K562 (cell line): Measurements from ENCODE around the gene ICA1L. TPM values are rescaled to one million over a fixed set of nuclear protein-coding genes. Genes with fewer than 3 reads are reported as not detected.

Source experiments
- ATAC-seq: fragments of 200-7000 bp; cut with Tn5 transposase; 3 replicates; pipeline ENCODE4 v1.9.1; 2020; ENCODE audit warnings: moderate library complexity
- BruUV-seq: library from RNA; stranded (reverse); fragments of 400-500 nt; replicated peaks from 2 replicates; lab custom pipeline; 2021; lab: Mats Ljungman, UMichigan
- CTCF ChIA-PET: fragments of 300-600 bp; formaldehyde crosslinking; extraction: SDS; loops from one replicate; lab custom pipeline; 2021; ENCODE audit warnings: low intra/inter-chr PET ratio; lab: Yijun Ruan, JAX
- POLR2A ChIA-PET: fragments of 300-600, 350-650 bp; sonication (Branson Sonifier 250); formaldehyde crosslinking; extraction: SDS; loops from one replicate; lab custom pipeline; 2021; ENCODE audit warnings: antibody characterized with exemption, inconsistent platforms; lab: Yijun Ruan, JAX
- DNase-seq, 4 experiments: peaks; one replicate each; pipeline versions ENCODE4 v3.0.0 to v3.0.0-alpha.2; 2011 to 2018; ENCODE audit warnings: low spot score in 3 of 4, mixed read lengths in 3 of 4; ENCODE audit errors: extremely low read depth in 1 of 4
- FAIRE-seq: peaks from 2 replicates; lab custom pipeline; 2011; peaks lifted over from hg19 to GRCh38; lab: Jason Lieb, UNC
- H2AFZ ChIP-seq: 2 replicates; pipeline ENCODE4 v1.6.0; 2011; ENCODE audit warnings: low read depth, low read length, control low read depth, inconsistent platforms
- H3K27ac ChIP-seq: fragments of 200-600 bp; 3 replicates; pipeline ENCODE4 v1.8.0; 2011; ENCODE audit warnings: low read depth, mild to moderate bottlenecking, control low read depth, inconsistent platforms, low read length, moderate library complexity, mixed read lengths; ENCODE audit errors: extremely low read depth
- H3K27me3 ChIP-seq, 2 experiments: fragments of 300-600 bp in 1 of 2; 2 replicates in 1 of 2; 3 replicates in 1 of 2; pipeline versions ENCODE4 v1.6.0 to v1.8.0; 2011; ENCODE audit warnings: inconsistent platforms in 2 of 2, low read length in 2 of 2, mild to moderate bottlenecking in 1 of 2, mixed read lengths in 1 of 2, moderate library complexity in 1 of 2; ENCODE audit not compliant: control insufficient read depth in 2 of 2, insufficient read depth in 2 of 2
- H3K36me3 ChIP-seq: fragments of 300-600 bp; 3 replicates; pipeline ENCODE4 v1.8.0; 2011; ENCODE audit warnings: mild to moderate bottlenecking, low read length, inconsistent platforms; ENCODE audit not compliant: control insufficient read depth, insufficient read depth
- H3K4me1 ChIP-seq, 2 experiments: fragments of 200-600 bp in 1 of 2; replicated peaks in 1 of 2; 2 replicates in 1 of 2; 3 replicates in 1 of 2; pipeline versions ENCODE4 v1.5.1 to v1.8.0; 2011; ENCODE audit warnings: inconsistent platforms in 2 of 2, low read length in 2 of 2, mild to moderate bottlenecking in 1 of 2, mixed read lengths in 1 of 2, moderate library complexity in 1 of 2; ENCODE audit not compliant: control insufficient read depth in 2 of 2, insufficient read depth in 2 of 2
- H3K4me2 ChIP-seq: 2 replicates; pipeline ENCODE4 v1.6.1; 2011; ENCODE audit warnings: low read length, control low read depth, inconsistent platforms, mixed read lengths; ENCODE audit not compliant: insufficient read depth
- H3K4me3 ChIP-seq: fragments of 200-600 bp; sonication (generic), shearing (Covaris generic); 2 replicates; pipeline ENCODE4 v1.5.1; 2016; ENCODE audit warnings: control low read depth, inconsistent platforms
- H3K79me2 ChIP-seq: fragments of 200-600 bp; 3 replicates; pipeline ENCODE4 v1.8.0; 2011; ENCODE audit warnings: low read length, inconsistent platforms; ENCODE audit not compliant: control insufficient read depth, insufficient read depth
- H3K9ac ChIP-seq, 2 experiments: 2 replicates each; pipeline versions ENCODE4 v1.6.0 to v1.6.1; 2011; ENCODE audit warnings: low read depth in 2 of 2, low read length in 2 of 2, control low read depth in 1 of 2, inconsistent platforms in 1 of 2, mild to moderate bottlenecking in 1 of 2, mixed read lengths in 1 of 2; ENCODE audit not compliant: insufficient read depth in 1 of 2
- H3K9me1 ChIP-seq: one replicate; pipeline ENCODE4 v1.6.0; 2011; ENCODE audit warnings: inconsistent platforms, mild to moderate bottlenecking, low read length, moderate library complexity; ENCODE audit not compliant: control insufficient read depth, insufficient read depth
- H3K9me3 ChIP-seq: replicated peaks from 2 replicates; pipeline ENCODE4 v1.5.1; 2011; ENCODE audit warnings: low read depth, low read length, inconsistent platforms; ENCODE audit not compliant: control insufficient read depth, insufficient read depth
- H4K20me1 ChIP-seq: replicated peaks from 2 replicates; pipeline ENCODE4 v1.6.1; 2011; ENCODE audit warnings: low read length, inconsistent platforms, mixed read lengths; ENCODE audit not compliant: control insufficient read depth, insufficient read depth
- CAMTA2 ChIP-seq: fragments of 250-450 bp; sonication (Bioruptor Pico); conservative IDR thresholded peaks from 2 replicates; pipeline ENCODE4 v1.5.1; 2022
- CBX5 ChIP-seq: IDR thresholded peaks from 2 replicates; pipeline ENCODE4 v1.6.1; 2014; ENCODE audit warnings: low read depth, borderline replicate concordance
- DPF2 ChIP-seq: fragments of 450-650 bp; IDR thresholded peaks from 2 replicates; pipeline ENCODE4 v1.6.1; 2016
- ELF1 ChIP-seq: fragments of 200-800 bp; sonication (Bioruptor generic); IDR thresholded peaks from 2 replicates; pipeline ENCODE4 v1.6.1; 2016; ENCODE audit warnings: missing genetic modification characterization, missing compliant biosample characterization
- FOXK1 ChIP-seq: sonication (generic); formaldehyde crosslinking; IDR thresholded peaks from 2 replicates; pipeline ENCODE4 v1.8.0; 2022; ENCODE audit warnings: missing genetic modification reagents, mild to moderate bottlenecking, borderline replicate concordance
- FOXK2 ChIP-seq, 2 experiments: fragments of 450-650 bp; IDR thresholded peaks in 1 of 2; conservative IDR thresholded peaks in 1 of 2; 2 replicates each; pipeline ENCODE4 v1.6.1; 2016; ENCODE audit warnings: low read depth in 2 of 2, mild to moderate bottlenecking in 1 of 2
- GATA2 ChIP-seq: sonication (generic); formaldehyde crosslinking; IDR thresholded peaks from 2 replicates; pipeline ENCODE4 v1.4.0; 2020; ENCODE audit warnings: mild to moderate bottlenecking, missing genetic modification reagents
- MAFG ChIP-seq: fragments of 450-650 bp; conservative IDR thresholded peaks from 2 replicates; pipeline ENCODE4 v1.6.1; 2016; ENCODE audit warnings: missing genetic modification characterization, missing compliant biosample characterization
- MCM5 ChIP-seq: fragments of 450-650 bp; IDR thresholded peaks from 2 replicates; pipeline ENCODE4 v1.6.1; 2016; ENCODE audit warnings: low read depth
- NR3C1 ChIP-seq: sonication (generic); formaldehyde crosslinking; IDR thresholded peaks from 2 replicates; pipeline ENCODE4 v1.8.1; 2022; ENCODE audit warnings: missing genetic modification reagents
- SMAD1 ChIP-seq: fragments of 150-350 bp; IDR thresholded peaks from 2 replicates; pipeline ENCODE4 v1.6.1; 2014; ENCODE audit warnings: low read length, low read depth; ENCODE audit not compliant: partially characterized antibody
- TARDBP ChIP-seq: fragments of 450-650 bp; IDR thresholded peaks from 2 replicates; pipeline ENCODE4 v1.6.1; 2016
- whole genome bisulfite sequencing: fragments of 100-300 bp; shearing (Covaris generic); methylation state at CpG from one replicate; pipeline ENCODE4 v1.1.6; 2016; ENCODE audit warnings: low coverage, mixed read lengths; ENCODE audit not compliant: insufficient coverage; ENCODE audit errors: missing lambda C conversion rate; 5-methylcytosine and 5-hydroxymethylcytosine counted together
- in situ Hi-C: fragments of 300-500 bp; cut with MboI; formaldehyde crosslinking; loops from 4 replicates; pipeline ENCODE4 v1.15.0; 2018; ENCODE audit warnings: inconsistent platforms, mixed read lengths
- intact Hi-C: fragments of 100-400 bp; cut with micrococcal nuclease; formaldehyde crosslinking; loops from 2 replicates; pipeline ENCODE4 v1.14.2; 2022
- polyA plus RNA-seq, 8 experiments: library from polyadenylated mRNA; depleted of rRNA in 4 of 8; stranded (reverse) in 5 of 8; unstranded in 3 of 8; fragments of >200 nt; fragmentation: Nextera tagmentation in 2 of 8; fragmentation: Illumina TruSeq in 1 of 8; extraction: Ambion mirVana in 2 of 8; extraction: Trizol in 1 of 8; gene quantifications; 2 replicates each; pipeline versions ENCODE4 v1.2.1 to v1.2.3, GENCODE V29; 2011 to 2014; ENCODE audit warnings: inconsistent platforms in 1 of 8, missing spikeins in 1 of 8
- total RNA-seq, 7 experiments: library from RNA; depleted of rRNA in 6 of 7; stranded (reverse); fragments of >200 nt in 6 of 7; fragmentation: Illumina TruSeq in 2 of 7; extraction: Trizol in 2 of 7; gene quantifications; 2 replicates each; pipeline versions ENCODE4 v1.2.1 to v1.2.3, GENCODE V29; 2011 to 2021; ENCODE audit warnings: low replicate concordance in 1 of 7
- TF ChIP-seq, protein P1 (sequence below): fragments of 450-650 bp; formaldehyde crosslinking; IDR thresholded peaks from 2 replicates; pipeline ENCODE4 v1.4.0; 2020; ENCODE audit warnings: mild to moderate bottlenecking, mixed read lengths
- TF ChIP-seq, protein P2 (sequence below), 2 experiments: fragments of 450-650 bp in 1 of 2; sonication (generic) in 1 of 2; formaldehyde crosslinking in 1 of 2; IDR thresholded peaks; 2 replicates each; pipeline versions ENCODE4 v1.7.1 to v1.9.0; 2016 to 2022; ENCODE audit warnings: inconsistent platforms in 1 of 2, mild to moderate bottlenecking in 1 of 2, missing genetic modification reagents in 1 of 2

The ICA1L gene
- total and polyA plus RNA-seq, 9 of the 15 experiments (the other 6 are each of a cell fraction or from before 2014, with no cell fraction given), result 0.57 to 1.7 (median 1.1) TPM

DNA sequence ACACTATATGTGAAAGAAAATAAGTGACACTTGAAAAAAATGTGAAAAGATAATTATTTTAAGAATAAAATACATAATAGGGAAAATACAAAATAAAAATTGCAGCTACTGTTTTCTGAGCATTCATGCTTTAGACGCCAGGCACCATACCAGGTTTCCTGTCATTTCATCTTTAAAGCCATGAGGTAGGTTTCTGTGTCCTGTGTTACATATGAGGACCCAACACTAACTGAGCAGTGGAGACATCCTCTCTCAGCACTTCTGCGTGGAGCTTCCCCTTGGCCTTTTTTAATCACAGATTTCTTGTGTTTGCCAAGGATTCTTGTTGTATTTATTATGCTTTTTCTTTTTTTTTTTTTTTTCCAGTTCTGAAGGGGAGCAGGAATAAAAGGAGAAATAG is 119.5 kb downstream of the ICA1L start:
- DNase-seq, result no peak
- no peak overlapping the region for H2AFZ ChIP-seq
- H3K27ac ChIP-seq, result no peak overlapping the region
- no peak overlapping the region for H3K4me2 ChIP-seq
- no peak for ATAC-seq
- no peaks in the 10 kb centered on the region for H3K9me1 ChIP-seq
- no peak for FAIRE-seq
- no peaks in the 10 kb centered on the region for H3K27me3 ChIP-seq
- ChIA-PET CTCF (no interaction called here), POLR2A (no interaction called here)
- peaks cover under 1% of the 10 kb centered on the region; the same call in 1 of the 3 replicates for H3K36me3 ChIP-seq
- intact Hi-C loops, result loop anchor here (10.0 kb wide), 1 partner anchor 117 kb away; the partner anchor contains the start of gene FAM117B
- H3K9ac ChIP-seq, result no peak overlapping the region
- H3K4me3 ChIP-seq, result no peak overlapping the region
- H4K20me1 ChIP-seq, result no peaks in the 10 kb centered on the region
- H3K79me2 ChIP-seq, result no peaks in the 10 kb centered on the region
- no peaks in the 10 kb centered on the region for H3K4me1 ChIP-seq
- no TSS peak for BruUV-seq
- 72% methylated on average over 2 of the region's 2 CpGs for WGBS
- in situ Hi-C loops, result no loop called here
- H3K9me3 ChIP-seq, result no peaks in the 10 kb centered on the region
- TF ChIP-seq, protein P1, sequence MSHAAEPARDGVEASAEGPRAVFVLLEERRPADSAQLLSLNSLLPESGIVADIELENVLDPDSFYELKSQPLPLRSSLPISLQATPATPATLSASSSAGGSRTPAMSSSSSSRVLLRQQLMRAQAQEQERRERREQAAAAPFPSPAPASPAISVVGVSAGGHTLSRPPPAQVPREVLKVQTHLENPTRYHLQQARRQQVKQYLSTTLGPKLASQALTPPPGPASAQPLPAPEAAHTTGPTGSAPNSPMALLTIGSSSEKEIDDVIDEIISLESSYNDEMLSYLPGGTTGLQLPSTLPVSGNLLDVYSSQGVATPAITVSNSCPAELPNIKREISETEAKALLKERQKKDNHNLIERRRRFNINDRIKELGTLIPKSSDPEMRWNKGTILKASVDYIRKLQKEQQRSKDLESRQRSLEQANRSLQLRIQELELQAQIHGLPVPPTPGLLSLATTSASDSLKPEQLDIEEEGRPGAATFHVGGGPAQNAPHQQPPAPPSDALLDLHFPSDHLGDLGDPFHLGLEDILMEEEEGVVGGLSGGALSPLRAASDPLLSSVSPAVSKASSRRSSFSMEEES (CRISPR knock-in tag), result no peak
- TF ChIP-seq DPF2 (no peak), TARDBP (no peak), MCM5 (no peak), GATA2 (CRISPR knock-in tag) (no peak), SMAD1 (no peak), ELF1 (tag) (no peak), FOXK2 (conservative IDR thresholded peaks at IDR 0.05 in 1 of 2, IDR thresholded peaks at IDR 0.05 in 1 of 2; ENCODE audit: low read depth in 2 of 2) (no peak), FOXK1 (CRISPR knock-in tag) (no peak), NR3C1 (CRISPR knock-in tag) (no peak), CBX5 (no peak), CAMTA2 (CRISPR knock-in tag) (no peak), MAFG (tag) (no peak)
- TF ChIP-seq, protein P2, sequence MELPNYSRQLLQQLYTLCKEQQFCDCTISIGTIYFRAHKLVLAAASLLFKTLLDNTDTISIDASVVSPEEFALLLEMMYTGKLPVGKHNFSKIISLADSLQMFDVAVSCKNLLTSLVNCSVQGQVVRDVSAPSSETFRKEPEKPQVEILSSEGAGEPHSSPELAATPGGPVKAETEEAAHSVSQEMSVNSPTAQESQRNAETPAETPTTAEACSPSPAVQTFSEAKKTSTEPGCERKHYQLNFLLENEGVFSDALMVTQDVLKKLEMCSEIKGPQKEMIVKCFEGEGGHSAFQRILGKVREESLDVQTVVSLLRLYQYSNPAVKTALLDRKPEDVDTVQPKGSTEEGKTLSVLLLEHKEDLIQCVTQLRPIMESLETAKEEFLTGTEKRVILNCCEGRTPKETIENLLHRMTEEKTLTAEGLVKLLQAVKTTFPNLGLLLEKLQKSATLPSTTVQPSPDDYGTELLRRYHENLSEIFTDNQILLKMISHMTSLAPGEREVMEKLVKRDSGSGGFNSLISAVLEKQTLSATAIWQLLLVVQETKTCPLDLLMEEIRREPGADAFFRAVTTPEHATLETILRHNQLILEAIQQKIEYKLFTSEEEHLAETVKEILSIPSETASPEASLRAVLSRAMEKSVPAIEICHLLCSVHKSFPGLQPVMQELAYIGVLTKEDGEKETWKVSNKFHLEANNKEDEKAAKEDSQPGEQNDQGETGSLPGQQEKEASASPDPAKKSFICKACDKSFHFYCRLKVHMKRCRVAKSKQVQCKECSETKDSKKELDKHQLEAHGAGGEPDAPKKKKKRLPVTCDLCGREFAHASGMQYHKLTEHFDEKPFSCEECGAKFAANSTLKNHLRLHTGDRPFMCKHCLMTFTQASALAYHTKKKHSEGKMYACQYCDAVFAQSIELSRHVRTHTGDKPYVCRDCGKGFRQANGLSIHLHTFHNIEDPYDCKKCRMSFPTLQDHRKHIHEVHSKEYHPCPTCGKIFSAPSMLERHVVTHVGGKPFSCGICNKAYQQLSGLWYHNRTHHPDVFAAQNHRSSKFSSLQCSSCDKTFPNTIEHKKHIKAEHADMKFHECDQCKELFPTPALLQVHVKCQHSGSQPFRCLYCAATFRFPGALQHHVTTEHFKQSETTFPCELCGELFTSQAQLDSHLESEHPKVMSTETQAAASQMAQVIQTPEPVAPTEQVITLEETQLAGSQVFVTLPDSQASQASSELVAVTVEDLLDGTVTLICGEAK (IDR thresholded peaks at IDR 0.05), result no peak
- TF ChIP-seq, protein P2 (CRISPR knock-in tag; IDR thresholded peaks at IDR 0.05), result no peak
